ENCODE data around the gene GFOD1. TPM values are rescaled to one million over a fixed set of nuclear protein-coding genes. Genes with fewer than 3 reads are reported as not detected.

GFOD1 gene
- total RNA-seq, 1 experiment from 2014 or later: 6.1 TPM

- no peak overlapping the region for H2BK12ac ChIP-seq (ENCODE audit: insufficient read length, low read depth, low read length)
- no peak overlapping the region for H3K27ac ChIP-seq (ENCODE audit: insufficient read length, low read depth, low read length)
- H3K4me2 ChIP-seq (ENCODE audit: insufficient read depth, insufficient read length, low read length): no peak overlapping the region
- no peak overlapping the region for H3K18ac ChIP-seq (ENCODE audit: insufficient read length, low read depth, low read length)
- H3K9me3 Mint-ChIP-seq: 0 out of 5 replicates have a peak, but pooled peaks cover 2 to 4% of the 10 kb centered on the region in 2 experiments
- H3K27me3 Mint-ChIP-seq (ENCODE audit: low read depth): no peaks in the 10 kb centered on the region; the same call in none of the 2 replicates
- H3K14ac ChIP-seq (ENCODE audit: insufficient read depth, low read length): no peak overlapping the region
- no peak overlapping the region for H4K8ac ChIP-seq (replicated peaks; ENCODE audit: insufficient read length, low read depth, low read length)
- no peak overlapping the region for H2BK20ac ChIP-seq (ENCODE audit: low read depth, low read length, poor library complexity, severe bottlenecking)
- H3K27me3 ChIP-seq (ENCODE audit: insufficient read depth, low read length): no peaks in the 10 kb centered on the region
- TF ChIP-seq CTCF (conservative IDR thresholded peaks at IDR 0.05): no peak
- no peak overlapping the region; a peak in 1 of 7 replicates for H3K27ac Mint-ChIP-seq
- no peaks in the 10 kb centered on the region for H3K4me1 ChIP-seq (ENCODE audit: insufficient read depth, low read length)
- H2BK15ac ChIP-seq (ENCODE audit: low read depth, low read length): no peak overlapping the region
- no peak overlapping the region for H2AK5ac ChIP-seq (ENCODE audit: insufficient read length, low read length)
- no peak overlapping the region for H4K5ac ChIP-seq (ENCODE audit: insufficient read length, low read depth, low read length)
- no peaks in the 10 kb centered on the region for H4K20me1 ChIP-seq (ENCODE audit: control insufficient read depth, insufficient read depth, insufficient read length)
- H3K9me3 ChIP-seq (ENCODE audit: control insufficient read depth, low read depth, low read length): no peaks in the 10 kb centered on the region
- no peak overlapping the region for H4K91ac ChIP-seq (ENCODE audit: insufficient read length, low read depth, low read length)
- H3K79me2 ChIP-seq (ENCODE audit: insufficient read depth, low read length): no peaks in the 10 kb centered on the region
- H3T11ph ChIP-seq (ENCODE audit: low read length): no peak overlapping the region
- no peak for DNase-seq
- whole genome bisulfite sequencing (ENCODE audit: extremely low coverage, insufficient read length, low lambda C conversion rate): no CpG with 5 or more reads among the region's 3 CpGs
- no peak overlapping the region for H2BK5ac ChIP-seq (ENCODE audit: insufficient read length, low read length)
- no peak overlapping the region for H3K23ac ChIP-seq (ENCODE audit: insufficient read length, low read depth, low read length)
- no peaks in the 10 kb centered on the region for H3K4me1 Mint-ChIP-seq
- H3K4me3 Mint-ChIP-seq: no peak overlapping the region
- H3K23me2 ChIP-seq (ENCODE audit: insufficient read length, low read depth, low read length, poor library complexity, severe bottlenecking): no peaks in the 10 kb centered on the region
- no peak overlapping the region for H2AFZ ChIP-seq (ENCODE audit: low read length)
- no peaks in the 10 kb centered on the region for H3K36me3 Mint-ChIP-seq (ENCODE audit: insufficient read depth in 1 of 3, low read depth in 3 of 3)
- H3K79me1 ChIP-seq (ENCODE audit: insufficient read depth, low read depth, low read length, poor library complexity, severe bottlenecking): no peaks in the 10 kb centered on the region
- H3K56ac ChIP-seq (ENCODE audit: insufficient read length, low read depth, low read length): no peak overlapping the region
- no peak overlapping the region for H2BK120ac ChIP-seq (ENCODE audit: low read depth, low read length, poor library complexity, severe bottlenecking)
- no peak overlapping the region for H3K9ac ChIP-seq (ENCODE audit: extremely low read depth, insufficient read length, low read length)
- H3K4ac ChIP-seq (ENCODE audit: low read depth, low read length): no peak overlapping the region
Observed at GRCh38 chr6:13515912-13516311, 28.5 kb upstream of the GFOD1 start.
